ENCODE data around the gene SYNGR1.

Gene SYNGR1

GRCh38 chr22:39349967-39350726 lies at the start of gene SYNGR1:
TSS of gene SYNGR1 (plus strand) at chr22:39349991. CDS start at chr22:39350011, 20 bp downstream.
- no peak for DNase-seq (ENCODE audit: low spot score)

GRCh38 chr22:39300186-39300830 lies 49.5 kb upstream of the SYNGR1 start:
- peak; percentile 37 for DNase-seq (ENCODE audit: low spot score)

- no peak for DNase-seq (ENCODE audit: low spot score)
These were observed 48.7 kb upstream of the SYNGR1 start for GRCh38 chr22:39301108-39301507.

- DNase-seq (ENCODE audit: low spot score): no peak
These were observed 47.9 kb upstream of the SYNGR1 start for GRCh38 chr22:39301926-39302325.

GRCh38 chr22:39302431-39302960 lies 47.3 kb upstream of the SYNGR1 start:
- DNase-seq (ENCODE audit: low spot score): no peak

- no peak for DNase-seq (ENCODE audit: low spot score)
These were observed 46.4 kb upstream of the SYNGR1 start for GRCh38 chr22:39303358-39303757.

GRCh38 chr22:39303892-39304671 lies 45.7 kb upstream of the SYNGR1 start:
- DNase-seq (ENCODE audit: low spot score): no peak

- no peak for DNase-seq (ENCODE audit: low spot score)
These were observed 43.1 kb upstream of the SYNGR1 start for GRCh38 chr22:39306456-39307361.

- DNase-seq (ENCODE audit: low spot score): peak; percentile 94
These were observed 41.0 kb upstream of the SYNGR1 start for GRCh38 chr22:39308614-39309363.

GRCh38 chr22:39309364-39309861 lies 40.4 kb upstream of the SYNGR1 start:
- no peak for DNase-seq (ENCODE audit: low spot score)

GRCh38 chr22:39309881-39310714 lies 39.7 kb upstream of the SYNGR1 start:
- DNase-seq (ENCODE audit: low spot score): no peak

GRCh38 chr22:39311592-39312400 lies 38.0 kb upstream of the SYNGR1 start:
- DNase-seq (ENCODE audit: low spot score): no peak

GRCh38 chr22:39312410-39312809 lies 37.4 kb upstream of the SYNGR1 start:
- no peak for DNase-seq (ENCODE audit: low spot score)

GRCh38 chr22:39313258-39314001 lies 36.4 kb upstream of the SYNGR1 start:
- no peak for DNase-seq (ENCODE audit: low spot score)

- no peak for DNase-seq (ENCODE audit: low spot score)
These were observed 35.4 kb upstream of the SYNGR1 start for GRCh38 chr22:39314251-39314971.

GRCh38 chr22:39315389-39315788 lies 34.4 kb upstream of the SYNGR1 start:
- no peak for DNase-seq (ENCODE audit: low spot score)

GRCh38 chr22:39316440-39317083 lies 33.2 kb upstream of the SYNGR1 start:
- peak; percentile 85 for DNase-seq (ENCODE audit: low spot score)
